Vagina (tissue), 2 donors: Measurements from ENCODE around the gene DHPS.

Experiments used
- POLR2A ChIP-seq, 2 donors: fragments of 450-650 bp; IDR thresholded peaks; one replicate each; pipeline ENCODE4 v1.6.1; 2017; ENCODE audit warnings: antibody characterized with exemption in 2 of 2, mild to moderate bottlenecking in 2 of 2, moderate library complexity in 2 of 2
- TF ChIP-seq, protein P1 (sequence below), 3 experiments: fragments of 450-650 bp in 2 of 3; fragments of 200-600 bp in 1 of 3; sonication (generic) in 1 of 3; IDR thresholded peaks; one replicate each; pipeline ENCODE4 v1.5.1; 2017 to 2019; ENCODE audit warnings: antibody characterized with exemption in 3 of 3, mild to moderate bottlenecking in 2 of 3, moderate library complexity in 2 of 3

- no peak for TF ChIP-seq POLR2A (IDR thresholded peaks at IDR 0.05)
- TF ChIP-seq, protein P1, sequence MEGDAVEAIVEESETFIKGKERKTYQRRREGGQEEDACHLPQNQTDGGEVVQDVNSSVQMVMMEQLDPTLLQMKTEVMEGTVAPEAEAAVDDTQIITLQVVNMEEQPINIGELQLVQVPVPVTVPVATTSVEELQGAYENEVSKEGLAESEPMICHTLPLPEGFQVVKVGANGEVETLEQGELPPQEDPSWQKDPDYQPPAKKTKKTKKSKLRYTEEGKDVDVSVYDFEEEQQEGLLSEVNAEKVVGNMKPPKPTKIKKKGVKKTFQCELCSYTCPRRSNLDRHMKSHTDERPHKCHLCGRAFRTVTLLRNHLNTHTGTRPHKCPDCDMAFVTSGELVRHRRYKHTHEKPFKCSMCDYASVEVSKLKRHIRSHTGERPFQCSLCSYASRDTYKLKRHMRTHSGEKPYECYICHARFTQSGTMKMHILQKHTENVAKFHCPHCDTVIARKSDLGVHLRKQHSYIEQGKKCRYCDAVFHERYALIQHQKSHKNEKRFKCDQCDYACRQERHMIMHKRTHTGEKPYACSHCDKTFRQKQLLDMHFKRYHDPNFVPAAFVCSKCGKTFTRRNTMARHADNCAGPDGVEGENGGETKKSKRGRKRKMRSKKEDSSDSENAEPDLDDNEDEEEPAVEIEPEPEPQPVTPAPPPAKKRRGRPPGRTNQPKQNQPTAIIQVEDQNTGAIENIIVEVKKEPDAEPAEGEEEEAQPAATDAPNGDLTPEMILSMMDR (IDR thresholded peaks at IDR 0.05), result no peak
Observed at GRCh38 chr19:12672744-12673143, 8.9 kb downstream of the DHPS start.
